ELR (cell line): Measurements from ENCODE around the gene SAMD14.
A peak's percentile ranks its signal among the peaks of the same experiment; 100 is the strongest.

Experiments used
- DNase-seq: peaks from one replicate; pipeline ENCODE4 v3.0.0-alpha.2; 2015; ENCODE audit warnings: low read depth

SAMD14 gene

DNA sequence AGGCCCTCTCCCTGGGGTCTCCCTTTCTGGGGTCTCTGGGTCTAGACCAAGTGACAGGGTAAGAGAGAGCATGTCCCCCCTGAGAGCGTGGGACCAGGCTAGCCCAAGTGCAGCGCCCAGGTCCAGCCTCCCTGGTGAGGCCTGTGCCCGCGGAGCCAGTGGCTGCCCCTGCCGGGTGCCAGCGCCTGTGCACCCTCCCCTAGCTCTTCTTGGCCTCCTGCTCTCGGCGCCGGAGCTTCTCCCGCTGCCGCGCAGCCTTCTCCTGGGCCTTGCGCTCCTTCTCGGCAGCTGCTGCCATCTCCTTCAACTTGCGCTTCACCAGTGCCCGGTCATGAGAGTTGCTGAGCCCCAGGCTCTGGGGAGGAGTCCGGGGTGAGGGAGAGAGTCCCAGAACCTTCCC is 17.3 kb downstream of the SAMD14 start:
- no peak for DNase-seq

DNA sequence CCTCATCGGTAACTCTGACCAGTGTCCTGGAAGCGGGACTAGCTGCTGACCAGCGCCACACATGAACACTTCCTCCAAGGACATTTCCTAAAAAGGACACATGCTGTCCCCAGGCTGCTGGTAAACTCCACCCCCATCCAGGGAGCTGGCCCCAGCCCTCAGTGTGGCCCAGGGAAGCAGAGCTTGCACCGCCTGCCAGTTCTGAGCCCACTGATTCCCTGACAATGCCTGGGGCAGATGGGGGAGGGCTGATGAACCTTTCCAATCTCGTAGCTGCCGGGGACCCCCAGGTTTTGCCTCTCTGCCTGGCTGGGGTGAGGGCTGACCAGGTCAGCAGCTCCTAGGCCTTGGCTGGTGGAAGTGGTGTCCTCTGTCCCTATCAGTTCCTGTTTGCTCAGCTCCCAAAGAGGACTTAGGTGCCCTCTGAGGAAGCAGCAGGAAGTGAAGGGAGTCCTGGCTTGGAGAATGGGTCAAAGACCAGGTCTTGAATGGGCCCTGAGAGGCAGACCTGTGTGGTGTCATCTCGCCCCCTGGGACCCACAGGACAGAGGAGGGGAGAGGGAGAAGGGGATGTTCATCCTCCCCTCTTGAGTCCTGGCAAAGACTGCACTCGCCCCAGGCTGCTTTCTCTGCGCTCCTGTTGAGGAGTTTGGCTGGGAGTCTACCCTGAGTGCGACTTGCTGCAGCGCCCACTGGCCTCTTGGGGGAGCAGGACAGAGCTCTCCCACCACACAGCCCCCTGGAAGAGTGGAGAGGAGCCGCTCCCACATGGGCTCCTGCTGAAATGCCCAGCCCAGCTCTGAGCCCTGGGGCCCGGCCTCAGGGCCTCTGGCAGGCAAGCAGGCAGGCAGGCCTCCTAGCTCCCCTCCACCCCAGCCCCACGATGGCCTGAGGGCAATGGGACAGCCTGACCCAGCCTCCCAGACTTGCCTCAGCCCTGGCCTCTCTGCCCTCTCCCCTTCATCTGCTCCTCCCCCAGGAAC is 18.0 kb downstream of the SAMD14 start:
- no peak for DNase-seq

DNA sequence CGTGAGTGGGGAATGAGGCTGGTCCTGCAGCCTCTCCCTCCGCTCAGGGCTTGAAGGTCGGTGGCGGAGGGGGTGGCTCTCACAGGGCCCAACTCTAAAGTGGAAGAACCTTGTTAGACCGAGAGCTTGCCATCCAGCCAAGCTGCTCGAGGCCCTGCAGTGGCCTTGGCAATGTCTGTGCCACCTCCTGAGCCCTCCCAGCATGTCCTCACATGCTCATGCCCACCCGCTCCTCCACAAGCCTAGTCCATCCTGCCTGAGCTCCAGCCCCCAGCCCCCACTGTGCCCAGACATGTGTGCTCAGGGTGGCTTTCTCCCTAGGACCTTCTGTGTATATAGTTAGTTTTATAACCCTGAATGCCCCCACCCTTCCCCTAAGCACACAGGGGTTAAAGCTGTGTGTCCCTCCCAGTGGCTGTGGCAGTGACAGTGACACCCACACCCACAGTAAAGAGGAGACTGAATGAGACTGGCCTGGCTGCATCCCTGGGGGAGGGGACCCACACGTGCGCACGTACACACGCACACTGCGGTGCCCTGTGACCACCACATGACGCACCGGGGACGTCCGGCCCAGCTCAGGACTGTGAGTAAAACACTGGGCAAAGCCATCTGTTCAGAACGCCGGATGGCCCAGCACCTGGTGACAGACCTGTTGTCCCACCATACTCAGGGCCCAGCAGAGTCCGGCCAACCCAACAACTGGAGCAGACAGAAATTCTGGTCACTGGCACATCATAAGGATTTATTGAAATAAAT is 19.2 kb downstream of the SAMD14 start:
- no peak for DNase-seq

DNA sequence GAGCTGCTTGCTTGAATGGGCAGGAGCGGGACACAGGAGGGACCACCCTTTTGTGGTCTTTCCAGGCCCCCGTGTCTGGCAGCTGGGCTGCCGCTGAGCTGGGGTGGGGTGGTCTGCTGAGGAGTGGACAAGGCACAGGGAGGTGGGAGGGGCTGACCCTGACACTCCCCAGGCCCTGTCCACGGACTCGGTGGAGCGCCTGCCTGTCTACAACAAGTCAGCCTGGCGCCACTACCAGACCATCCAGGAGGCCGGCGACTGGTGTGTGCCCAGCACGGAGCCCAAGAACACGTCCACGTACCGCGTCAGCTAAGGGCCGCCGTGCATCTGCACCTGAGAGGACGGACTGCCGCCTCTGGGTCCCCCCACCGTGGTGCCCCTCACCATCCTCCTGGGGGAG is 20.2 kb downstream of the SAMD14 start:
- DNase-seq = no peak

DNA sequence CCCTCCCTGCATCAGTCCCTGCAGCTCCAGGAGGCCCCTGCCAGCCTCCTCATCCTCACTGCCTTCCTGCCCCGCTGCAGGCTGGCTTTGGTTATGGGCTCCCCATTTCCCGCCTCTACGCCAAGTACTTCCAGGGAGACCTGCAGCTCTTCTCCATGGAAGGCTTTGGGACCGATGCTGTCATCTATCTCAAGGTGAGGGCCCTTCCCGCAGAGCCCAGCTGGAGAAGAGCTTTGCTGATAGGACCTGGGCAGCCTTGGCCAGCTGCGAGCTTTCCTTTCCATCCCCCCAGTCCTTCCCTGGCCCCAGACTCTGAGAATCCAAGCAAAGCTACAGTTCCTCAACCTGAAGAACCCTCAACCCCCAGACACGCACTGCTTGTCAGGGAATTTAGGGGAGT is 20.8 kb downstream of the SAMD14 start:
- no peak for DNase-seq

DNA sequence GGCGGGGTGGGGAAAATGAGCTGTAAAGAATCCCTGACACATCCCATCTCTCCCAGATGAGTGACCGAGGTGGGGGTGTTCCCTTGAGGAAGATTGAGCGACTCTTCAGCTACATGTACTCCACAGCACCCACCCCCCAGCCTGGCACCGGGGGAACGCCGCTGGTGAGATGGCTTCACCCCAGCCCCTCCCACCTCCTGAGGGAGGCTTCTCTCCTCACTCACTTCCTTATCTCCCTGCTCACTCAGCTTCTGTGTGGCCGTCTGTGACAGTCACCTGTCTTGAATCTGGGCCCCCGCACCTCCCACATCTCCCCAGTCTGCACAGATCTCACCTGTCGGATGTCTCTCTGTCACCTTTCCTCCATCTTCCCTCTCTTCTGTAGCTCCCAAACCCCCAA is 21.4 kb downstream of the SAMD14 start:
- DNase-seq = no peak

DNA sequence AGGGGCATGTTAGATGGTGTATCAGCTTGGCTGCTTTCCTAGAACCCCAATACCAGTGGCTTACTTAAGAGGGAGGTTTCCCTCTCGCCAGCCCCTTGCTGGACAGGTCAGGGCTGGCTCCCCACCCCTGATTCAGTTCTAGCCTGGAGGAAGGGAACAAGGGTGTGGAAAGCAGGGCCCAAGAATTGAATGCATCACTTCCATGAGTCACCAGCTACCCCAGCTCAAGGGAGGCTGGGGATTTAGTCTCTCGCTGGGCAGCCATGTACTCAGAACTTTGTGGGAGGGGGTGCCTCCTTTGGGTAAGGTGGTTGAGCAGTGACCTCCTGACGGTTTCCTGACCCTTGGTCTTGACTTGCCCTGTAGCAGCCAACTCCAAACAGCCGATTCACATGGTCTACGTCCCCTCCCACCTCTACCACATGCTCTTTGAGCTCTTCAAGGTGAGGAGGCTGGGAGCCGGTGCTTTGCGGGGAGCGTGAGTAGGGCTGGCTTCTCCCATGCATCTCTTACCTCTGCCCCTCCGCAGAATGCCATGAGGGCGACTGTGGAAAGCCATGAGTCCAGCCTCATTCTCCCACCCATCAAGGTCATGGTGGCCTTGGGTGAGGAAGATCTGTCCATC is 22.1 kb downstream of the SAMD14 start:
- peak; percentile 88 for DNase-seq

DNA sequence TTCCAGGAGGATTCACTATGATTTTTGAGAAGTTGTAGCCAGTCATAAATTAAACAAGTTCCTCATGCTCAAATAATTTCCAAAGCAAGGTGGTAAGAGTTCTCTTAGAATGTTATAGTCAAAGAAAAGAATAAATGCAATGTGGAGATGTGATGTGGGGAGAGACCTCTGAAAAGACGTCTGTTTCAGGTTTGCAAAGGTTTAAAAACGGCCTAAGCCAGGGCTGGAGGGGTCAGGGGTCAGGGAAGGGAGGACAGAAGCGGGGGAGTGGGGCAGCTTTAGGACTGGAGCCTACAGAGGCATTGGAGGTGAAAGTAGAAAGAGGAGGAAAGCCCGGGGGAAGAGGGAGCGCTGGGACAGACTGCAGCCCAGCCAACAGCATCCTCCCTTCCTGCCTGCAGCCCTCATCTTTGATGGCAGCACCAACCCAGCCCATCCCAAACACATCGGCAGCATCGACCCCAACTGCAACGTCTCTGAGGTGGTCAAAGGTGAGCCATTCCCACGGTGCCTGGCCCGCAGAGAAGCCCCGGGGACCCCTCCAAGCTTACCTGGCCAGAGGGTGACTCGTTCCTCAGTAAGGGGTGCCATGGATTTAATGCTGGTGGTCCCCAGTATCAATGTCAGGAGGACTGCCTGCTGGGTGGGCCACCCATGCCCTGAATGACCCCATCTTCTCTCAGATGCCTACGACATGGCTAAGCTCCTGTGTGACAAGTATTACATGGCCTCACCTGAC is 23.4 kb downstream of the SAMD14 start:
- no peak for DNase-seq

DNA sequence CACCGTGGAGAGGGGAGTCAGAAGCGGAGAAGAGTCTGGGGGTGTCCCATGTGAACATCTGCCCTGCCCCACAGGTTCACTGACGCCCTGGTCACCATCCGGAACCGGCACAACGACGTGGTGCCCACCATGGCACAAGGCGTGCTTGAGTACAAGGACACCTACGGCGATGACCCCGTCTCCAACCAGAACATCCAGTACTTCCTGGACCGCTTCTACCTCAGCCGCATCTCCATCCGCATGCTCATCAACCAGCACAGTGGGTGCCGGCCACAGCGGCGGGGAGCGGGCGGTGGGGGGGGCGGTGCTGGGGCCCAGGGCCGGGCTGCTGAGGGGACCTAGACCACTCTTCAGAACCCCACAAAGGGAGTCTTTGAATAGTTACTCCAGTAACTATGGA is 24.1 kb downstream of the SAMD14 start:
- no peak for DNase-seq

DNA sequence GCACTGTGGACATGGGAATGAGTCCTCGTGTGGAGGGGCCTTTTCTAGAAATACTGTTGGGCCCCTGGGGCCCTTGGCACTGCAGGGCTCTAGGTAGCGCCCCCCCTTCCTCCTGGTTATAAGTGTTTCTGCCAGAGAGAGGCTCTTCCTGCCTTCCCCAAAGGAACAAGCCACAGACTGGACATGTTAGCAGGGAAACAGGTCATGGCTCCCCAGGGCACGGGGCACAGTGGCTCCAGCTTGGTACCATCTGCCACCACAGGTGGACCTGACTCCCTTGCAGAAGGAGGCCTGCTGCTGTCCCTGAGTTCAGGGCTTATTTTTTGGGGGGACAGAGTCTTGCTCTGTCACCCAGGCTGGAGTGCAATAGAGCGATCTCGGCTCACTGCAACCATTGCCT is 26.0 kb downstream of the SAMD14 start:
- DNase-seq = no peak

DNA sequence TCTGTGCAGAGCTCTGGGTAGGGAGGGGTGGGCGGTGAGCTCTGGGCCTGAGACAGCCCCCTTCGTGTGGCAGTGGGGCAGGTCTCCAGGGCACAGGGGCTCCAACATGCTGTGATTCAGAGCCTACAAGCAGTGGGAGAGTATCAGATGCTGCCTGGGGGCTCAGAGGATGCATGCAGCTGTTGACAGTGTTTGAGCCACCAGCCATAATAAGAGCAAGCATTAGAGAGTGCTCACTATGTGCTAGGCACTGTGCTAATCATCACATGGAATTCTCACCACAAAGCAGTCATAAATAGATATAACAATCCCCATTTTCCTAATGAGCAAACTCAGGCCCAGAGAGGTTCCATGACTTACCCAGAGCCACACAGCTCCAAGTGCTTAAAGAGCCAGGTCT is 26.7 kb downstream of the SAMD14 start:
- no peak for DNase-seq

DNA sequence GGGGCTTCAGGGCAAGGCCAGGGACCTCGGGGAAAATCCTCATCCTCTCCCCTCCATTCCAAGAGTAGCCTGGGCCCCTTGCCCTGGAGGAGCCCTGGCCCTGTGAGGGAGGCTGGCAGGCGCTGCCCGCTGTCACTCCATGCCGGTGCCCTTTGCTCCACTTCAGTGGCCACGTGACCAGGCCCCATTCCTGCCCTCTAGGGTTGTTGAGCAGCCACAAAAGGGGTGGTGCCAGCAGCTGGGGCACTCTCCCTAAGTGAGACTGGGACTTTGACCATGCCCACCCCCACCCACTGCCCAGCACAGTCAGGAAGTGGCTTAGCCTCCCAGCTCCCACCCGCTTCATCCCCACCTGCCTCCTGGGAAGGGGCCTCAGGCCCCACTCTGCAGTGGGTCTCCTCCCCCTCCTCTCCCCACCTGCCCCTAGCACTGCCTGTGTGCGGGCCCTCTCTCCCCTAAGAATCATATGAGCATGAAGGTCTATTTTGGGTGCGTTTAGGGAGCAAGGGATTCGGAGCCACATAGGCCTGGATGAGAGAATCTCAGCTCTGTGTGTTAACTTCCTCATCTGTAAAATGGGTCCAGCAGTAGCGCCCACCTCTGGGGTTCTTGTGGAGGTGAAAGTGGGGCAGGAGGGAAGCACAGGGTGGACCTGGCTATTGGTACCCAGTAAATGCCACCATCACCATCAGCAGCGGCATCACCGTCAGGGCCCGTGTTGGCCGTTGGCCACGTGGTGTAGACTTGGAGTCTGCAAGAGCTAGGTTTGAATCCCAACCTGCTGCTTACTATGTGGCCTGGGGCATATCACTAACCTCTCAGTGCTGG is 27.6 kb downstream of the SAMD14 start:
- DNase-seq = no peak

DNA sequence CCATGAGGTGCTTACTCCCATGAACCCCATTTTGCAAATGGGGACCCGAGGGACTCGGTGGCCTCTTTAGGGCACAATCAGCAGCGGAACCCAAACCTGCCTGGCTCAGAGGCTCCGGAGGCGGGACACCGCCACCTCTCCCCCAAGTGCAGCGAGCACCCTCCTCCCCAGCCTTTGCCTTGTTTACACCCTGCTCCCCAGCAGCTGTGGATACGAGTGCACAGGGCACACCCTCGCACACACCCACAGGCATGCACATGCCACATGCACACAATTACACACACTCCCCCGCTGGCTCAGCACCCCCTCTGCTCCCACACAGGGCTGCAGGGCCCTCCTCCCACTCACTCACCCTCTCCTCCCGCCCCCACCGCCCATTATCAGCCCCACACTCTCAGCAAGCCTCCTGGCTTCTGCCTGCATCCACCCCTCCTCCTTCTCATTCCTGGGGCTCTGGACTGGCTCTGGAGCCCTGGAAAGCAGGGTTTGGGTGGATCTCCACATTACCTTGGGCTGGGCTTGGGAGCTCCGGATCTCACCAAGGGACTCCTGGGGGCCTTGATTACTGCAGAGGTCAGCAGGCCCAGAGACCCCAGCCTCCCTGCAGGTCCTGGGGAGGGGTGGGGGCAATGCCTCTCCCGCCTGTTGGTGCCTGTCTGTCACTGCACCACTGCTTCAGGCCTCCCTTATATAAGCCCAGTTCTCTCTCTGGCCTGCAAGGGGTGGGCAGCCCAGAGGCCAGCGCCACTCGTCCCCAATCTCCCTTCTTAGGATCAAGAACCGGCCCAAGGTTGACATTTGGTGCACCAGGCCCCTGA is 28.4 kb downstream of the SAMD14 start:
- no peak for DNase-seq

DNA sequence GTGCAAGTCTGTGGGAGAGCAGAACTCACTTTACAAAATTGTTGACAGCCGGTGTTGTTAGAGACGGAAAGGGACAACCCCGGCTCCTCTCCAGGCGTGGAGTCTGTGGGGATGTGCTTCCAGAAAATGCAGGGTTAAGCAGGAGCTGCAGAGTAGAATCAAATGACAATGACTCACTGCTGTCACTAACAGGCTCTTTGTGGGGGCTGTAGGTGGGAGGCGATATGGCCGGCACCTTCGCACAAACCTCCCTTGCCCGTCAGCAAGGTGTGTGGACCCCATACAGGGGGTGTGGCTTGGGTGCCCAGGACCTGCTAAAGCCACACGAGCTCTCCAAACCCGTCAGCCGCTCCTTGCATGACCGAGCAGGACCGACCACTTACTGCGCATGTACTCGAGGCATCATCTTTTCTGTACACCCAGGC is 29.0 kb downstream of the SAMD14 start:
- DNase-seq = no peak

DNA sequence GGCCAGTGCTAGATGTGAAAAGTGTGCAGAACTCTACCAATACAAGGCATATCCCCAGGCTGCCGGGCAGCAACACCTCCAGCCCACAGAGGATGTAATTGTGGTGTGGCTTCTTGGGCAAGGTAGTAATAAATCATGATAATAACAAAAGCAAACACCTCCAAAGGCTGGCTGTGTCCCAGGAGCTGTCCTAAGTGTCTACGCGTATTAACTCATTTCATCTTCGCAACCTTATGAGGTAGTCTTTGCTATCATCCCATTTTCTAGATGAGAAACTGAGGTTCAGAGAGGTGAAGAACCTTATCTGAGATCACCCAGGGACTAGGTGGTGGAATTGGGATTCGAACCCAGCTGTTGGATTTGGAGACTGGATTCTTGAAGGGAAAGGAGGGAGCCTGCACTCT is 29.5 kb downstream of the SAMD14 start:
- no peak for DNase-seq

DNA sequence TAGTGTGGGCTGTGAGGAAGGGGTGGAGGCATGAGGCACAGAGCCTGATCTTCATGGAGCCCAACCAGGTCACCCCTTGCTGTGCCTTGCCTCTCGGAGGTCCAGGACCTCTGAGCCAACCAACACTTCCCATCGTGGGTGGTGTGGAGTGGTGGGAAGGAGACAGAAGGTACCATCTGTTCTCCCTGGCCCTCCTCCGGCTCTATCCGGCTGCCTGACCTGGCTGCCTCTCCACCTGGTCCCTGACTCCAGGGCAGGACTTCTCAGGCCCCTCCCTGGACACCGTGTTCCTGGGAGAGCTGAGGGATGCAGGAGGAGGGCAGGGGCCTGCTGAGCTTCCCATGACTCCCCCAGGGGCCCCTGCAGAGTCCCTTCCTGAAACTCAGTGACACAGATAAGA is 31.0 kb downstream of the SAMD14 start:
- no peak for DNase-seq

DNA sequence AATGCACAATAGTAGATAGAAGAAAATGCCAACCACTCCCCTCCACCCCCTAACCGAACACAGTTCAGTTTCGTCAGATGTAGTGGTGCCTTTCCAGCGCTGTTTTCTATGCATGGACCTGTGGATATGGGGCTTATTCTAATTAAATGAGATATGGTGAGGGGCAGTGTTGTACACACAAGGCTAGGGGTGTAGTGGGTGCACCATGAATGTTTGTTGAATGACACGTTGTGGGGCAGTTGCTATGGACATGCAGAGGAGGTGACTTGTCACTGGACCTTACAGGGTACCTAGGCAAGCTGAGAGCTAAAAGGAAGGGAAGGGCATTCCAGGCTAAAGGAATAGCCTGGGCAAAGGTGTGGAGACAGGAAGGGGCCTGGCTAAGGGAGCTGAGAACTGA is 31.4 kb downstream of the SAMD14 start:
- no peak for DNase-seq

DNA sequence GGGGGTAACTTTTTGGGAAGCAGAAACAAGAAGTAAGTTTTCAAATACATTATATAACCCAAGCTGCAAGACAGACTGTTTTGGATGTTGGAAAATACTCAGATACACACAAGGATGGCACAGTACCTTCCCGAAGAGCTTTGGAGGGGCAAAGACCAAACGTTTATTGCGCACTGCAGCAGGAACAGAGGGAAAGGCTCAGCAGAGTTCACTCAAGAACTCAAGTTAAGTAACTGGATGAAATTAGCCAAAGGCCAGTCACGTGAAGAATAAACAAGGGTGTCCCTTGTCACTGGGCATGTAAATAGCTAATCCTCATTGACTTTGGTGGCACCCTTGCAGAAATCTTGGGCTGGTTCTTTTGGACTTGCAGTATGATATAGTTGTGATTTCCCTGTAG is 32.0 kb downstream of the SAMD14 start:
- no peak for DNase-seq

DNA sequence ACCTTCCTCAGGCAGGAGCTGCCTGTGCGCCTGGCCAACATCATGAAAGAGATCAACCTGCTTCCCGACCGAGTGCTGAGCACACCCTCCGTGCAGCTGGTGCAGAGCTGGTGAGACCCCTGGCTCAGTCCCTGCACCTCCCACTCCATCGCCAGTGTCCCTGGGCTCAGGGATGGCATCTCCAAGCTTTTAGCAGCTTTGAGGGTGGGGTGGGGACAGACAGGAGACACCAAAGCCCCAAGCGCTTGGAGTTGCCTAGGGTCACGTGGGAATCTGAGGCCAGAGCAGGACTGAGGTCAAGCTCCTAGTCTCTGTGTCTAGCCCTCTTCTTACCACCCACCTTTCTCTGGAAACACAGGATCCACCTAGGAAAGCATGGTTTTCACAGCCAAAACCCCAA is 32.5 kb downstream of the SAMD14 start:
- no peak for DNase-seq

DNA sequence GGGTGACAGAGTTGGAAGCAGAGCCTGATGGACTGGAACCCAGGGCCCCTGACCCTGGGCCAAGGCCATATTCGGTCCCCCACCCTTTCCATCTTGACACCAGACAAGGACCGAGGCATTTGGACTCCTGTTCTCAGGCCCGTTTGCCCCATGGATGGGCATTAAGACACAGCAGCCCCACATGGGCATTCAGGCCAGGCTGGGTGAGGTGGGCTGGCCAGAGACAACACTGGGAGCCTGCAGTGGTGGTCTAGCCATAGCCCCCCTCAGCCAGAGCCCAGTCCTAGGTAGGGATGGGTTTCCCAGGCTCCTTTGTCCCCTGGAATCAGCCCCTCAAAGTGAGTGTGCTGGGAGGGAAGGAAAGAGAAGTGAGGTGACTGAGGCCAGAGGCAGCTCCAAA is 33.2 kb downstream of the SAMD14 start:
- no peak for DNase-seq
